AG04449 (cell line): ENCODE data around the gene DYNC1I2.

ENCODE experiments used
- CTCF ChIA-PET: fragments of 350-600 bp; formaldehyde crosslinking; extraction: SDS; loops from one replicate; lab custom pipeline; 2021; ENCODE audit warnings: antibody characterized with exemption; lab: Yijun Ruan, JAX
- POLR2A ChIA-PET: fragments of 400-600, 350-600 bp; formaldehyde crosslinking; extraction: SDS; loops from one replicate; lab custom pipeline; 2020; ENCODE audit warnings: antibody characterized with exemption, inconsistent platforms; lab: Yijun Ruan, JAX
- DNase-seq: peaks from one replicate; pipeline ENCODE4 v3.0.0-alpha.2; 2010; ENCODE audit warnings: low read depth, low spot score
- H3K4me3 ChIP-seq: 2 replicates; pipeline ENCODE4 v1.5.1; 2011; ENCODE audit warnings: low read depth, mild to moderate bottlenecking, control low read depth, low read length
- TF ChIP-seq, protein P1 (sequence below): IDR thresholded peaks from one replicate; pipeline ENCODE4 v1.5.1; 2011; ENCODE audit warnings: mild to moderate bottlenecking, moderate library complexity, low read length, control low read depth, inconsistent platforms; ENCODE audit not compliant: insufficient read depth; ENCODE audit errors: missing control alignments

The DYNC1I2 gene

DNA sequence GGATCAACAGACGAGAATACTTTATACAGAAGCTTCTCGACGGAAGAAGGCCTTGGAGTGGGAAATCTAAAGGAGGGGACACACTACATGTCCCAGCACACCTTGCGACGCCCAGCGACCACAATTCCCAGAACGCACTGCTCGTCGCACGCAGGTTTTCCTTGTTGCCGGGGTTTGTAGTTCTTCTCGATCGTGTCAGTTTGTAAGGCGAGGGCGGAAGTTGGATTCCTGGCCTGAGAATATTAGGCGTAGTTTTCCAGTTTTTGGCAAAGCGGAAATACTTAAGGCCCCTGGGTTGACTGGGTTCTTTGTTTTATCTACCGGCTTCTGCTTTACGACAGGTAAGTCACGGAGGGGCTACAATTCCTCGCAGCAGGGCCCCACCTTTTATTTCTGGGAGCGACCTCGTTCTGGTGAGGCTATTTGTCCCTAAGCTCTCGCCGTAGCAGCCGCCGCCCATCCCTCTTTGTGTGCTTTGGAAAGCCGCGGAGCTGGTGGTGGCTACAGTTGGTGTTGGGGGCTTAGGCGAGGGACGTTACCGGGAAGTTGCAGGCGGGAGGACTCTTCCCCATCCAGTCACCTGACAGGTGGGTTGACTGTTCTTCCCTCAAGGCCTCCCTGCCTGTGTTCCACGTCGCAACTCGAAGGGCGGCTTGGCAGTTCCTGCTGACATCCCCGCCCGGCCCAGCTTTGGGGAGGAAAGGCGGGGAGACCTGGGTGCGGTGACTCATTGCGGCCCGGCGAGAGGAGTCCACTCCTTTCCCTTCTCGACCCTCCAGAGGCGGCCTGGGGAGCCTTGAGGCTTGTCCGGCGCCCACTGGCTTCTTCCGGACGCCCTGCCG lies at the start of gene DYNC1I2:
DYNC1I2 (plus strand) TSS at position 183 of the 842 bp plus-strand sequence. CDS start 2,687 bp downstream, outside the sequence.
- ChIA-PET POLR2A (interaction anchor here (0.5 to 1.1 kb wide), 4 partner anchors 10 to 425 kb away, joined by 3 to 4 read pairs (median 4); no protein-coding TSS in a partner anchor), CTCF (interaction anchor here (1.7 to 3.7 kb wide), 5 partner anchors 10 to 115 kb away, joined by 4 to 24 read pairs (median 10); no protein-coding TSS in a partner anchor)
- TF ChIP-seq, protein P1, sequence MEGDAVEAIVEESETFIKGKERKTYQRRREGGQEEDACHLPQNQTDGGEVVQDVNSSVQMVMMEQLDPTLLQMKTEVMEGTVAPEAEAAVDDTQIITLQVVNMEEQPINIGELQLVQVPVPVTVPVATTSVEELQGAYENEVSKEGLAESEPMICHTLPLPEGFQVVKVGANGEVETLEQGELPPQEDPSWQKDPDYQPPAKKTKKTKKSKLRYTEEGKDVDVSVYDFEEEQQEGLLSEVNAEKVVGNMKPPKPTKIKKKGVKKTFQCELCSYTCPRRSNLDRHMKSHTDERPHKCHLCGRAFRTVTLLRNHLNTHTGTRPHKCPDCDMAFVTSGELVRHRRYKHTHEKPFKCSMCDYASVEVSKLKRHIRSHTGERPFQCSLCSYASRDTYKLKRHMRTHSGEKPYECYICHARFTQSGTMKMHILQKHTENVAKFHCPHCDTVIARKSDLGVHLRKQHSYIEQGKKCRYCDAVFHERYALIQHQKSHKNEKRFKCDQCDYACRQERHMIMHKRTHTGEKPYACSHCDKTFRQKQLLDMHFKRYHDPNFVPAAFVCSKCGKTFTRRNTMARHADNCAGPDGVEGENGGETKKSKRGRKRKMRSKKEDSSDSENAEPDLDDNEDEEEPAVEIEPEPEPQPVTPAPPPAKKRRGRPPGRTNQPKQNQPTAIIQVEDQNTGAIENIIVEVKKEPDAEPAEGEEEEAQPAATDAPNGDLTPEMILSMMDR: no peak
- DNase-seq: peak; percentile 79
- H3K4me3 ChIP-seq: peak within 1 kb of the TSS; percentile 86

DNA sequence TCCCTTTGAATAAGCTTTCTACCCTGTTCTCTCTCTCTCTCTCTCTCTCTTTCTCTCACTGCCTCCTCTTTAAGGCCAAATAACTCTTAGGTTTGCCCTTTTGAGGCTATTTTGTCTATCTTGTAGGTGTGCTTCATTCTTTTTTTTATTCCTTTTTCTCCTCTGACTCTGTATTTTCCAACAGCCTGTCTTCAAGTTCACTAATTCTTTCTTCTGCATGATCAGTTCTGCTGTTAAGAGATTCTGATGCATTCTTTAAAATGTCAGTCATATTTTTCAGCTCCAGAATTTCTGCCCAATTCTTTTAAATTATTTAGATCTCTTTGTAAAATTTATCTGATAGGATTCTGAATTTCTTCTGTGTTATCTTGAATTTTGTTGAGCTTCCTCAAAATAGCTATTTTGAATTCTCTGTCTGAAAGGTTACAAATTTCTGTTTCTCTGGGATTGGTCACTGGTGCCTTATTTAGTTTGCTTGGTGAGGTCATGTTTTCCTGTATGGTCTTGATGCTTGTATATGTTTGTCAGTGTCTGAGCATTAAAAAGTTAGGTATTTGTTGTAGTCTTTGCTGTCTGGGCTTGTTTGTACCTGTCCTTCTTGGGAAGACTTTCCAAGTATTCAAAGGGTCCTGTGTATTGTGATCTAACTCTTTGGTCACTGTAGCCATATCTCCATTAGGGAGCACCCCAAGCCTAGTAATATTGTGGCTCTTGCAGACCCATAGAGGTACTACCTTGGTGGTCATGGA lies 35.4 kb upstream of the DYNC1I2 start:
- no peak for DNase-seq
- TF ChIP-seq, protein P1: no peak
- CTCF ChIA-PET: no interaction called here
- no peak overlapping the region for H3K4me3 ChIP-seq
- POLR2A ChIA-PET: no interaction called here

DNA sequence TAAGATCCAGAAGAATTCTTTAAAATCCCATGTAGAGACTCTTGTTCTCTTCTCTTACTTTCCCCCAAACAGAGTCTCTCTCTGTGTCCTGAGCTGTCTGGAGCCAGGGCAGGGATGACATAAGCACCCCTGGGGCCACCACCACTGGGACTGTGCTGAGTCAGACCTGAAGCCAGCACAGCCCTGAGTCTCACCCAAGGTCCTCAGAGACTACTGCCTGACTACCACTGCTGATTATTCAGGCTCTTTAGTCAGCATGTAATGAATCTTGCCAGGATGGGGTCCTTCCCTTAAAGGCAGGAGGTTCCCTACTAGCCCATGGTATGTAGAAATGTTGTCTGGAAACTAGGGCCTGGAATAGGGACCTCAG lies 34.9 kb upstream of the DYNC1I2 start:
- CTCF ChIA-PET: interaction anchor here (0.7 to 1.0 kb wide), 2 partner anchors 12 to 21 kb away, joined by 3 read pairs; no protein-coding TSS in a partner anchor
- DNase-seq: no peak
- TF ChIP-seq, protein P1: no peak
- no peak overlapping the region for H3K4me3 ChIP-seq
- POLR2A ChIA-PET: no interaction called here

DNA sequence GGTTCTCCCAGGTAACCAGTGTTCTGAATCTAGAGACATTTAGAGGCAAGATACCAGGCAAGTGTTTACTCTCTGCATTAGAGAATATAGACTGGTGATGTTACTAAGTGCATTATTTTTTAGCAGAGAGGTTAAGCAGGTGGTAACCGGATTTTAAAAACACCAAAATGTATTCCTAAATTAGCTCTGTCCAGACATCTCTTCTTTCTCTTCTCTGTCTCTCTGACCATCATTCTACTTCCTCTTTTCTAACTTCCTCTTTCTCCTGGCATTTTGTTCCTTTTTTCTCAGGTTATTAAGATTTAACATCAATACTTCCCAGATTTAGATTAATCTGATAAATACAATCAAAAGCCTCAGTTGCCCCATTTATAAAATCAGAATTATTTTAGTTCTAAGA lies 31.7 kb upstream of the DYNC1I2 start:
- DNase-seq: no peak
- no peak overlapping the region for H3K4me3 ChIP-seq
- ChIA-PET CTCF (no interaction called here), POLR2A (no interaction called here)
- TF ChIP-seq, protein P1: no peak

DNA sequence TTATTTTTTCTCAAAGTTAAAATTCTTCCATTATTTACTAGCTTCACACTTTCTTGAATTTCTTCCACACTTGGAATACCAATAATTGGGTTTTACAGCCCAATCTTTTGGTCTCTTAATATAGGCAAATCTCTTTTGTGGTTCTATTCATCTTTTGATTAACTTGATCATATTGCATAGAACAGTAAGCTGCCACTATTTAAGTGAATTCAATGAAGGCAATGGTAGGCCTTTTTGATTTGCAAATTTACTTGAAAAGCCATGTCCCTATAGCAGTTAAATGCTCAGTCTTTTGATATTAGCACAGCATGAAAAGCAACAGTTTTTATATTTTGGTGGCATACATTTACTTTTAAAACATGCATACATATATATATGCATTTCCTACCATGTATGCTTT lies 20.2 kb upstream of the DYNC1I2 start:
- ChIA-PET POLR2A (no interaction called here), CTCF (no interaction called here)
- TF ChIP-seq, protein P1: no peak
- no peak overlapping the region for H3K4me3 ChIP-seq
- DNase-seq: no peak

DNA sequence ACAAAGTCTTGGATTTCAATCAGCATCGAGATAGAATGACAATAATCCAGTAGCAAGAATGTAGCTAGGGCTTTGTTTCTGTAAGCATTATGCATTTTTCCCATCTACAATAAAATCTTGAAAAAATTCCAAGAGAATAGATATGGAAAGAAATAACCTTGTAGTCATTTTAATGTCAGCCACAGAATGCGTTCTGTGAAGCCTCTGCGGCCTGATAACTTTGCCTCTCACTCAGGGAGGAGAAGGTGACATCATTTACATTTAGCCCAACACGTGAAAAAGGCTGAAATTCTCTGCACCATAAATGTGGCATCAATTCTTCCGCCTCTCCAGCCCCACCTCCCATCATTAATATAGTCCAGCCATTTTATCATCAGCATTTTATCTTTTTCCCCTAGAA lies 19.1 kb upstream of the DYNC1I2 start:
- H3K4me3 ChIP-seq: no peak overlapping the region
- ChIA-PET POLR2A (no interaction called here), CTCF (interaction anchor here (1.3 kb wide), 1 partner anchor 70 kb away, joined by 4 read pairs; no protein-coding TSS in a partner anchor)
- DNase-seq: no peak
- TF ChIP-seq, protein P1: no peak
